Stimulated activated CD8-positive, alpha-beta memory T cell treated with anti-CD3 and anti-CD28 coated beads, Interleukin-2, amount 100 ng/mL, for 48 hours (primary cell): ENCODE results near the gene FBXW7.
A peak's percentile ranks its signal among the peaks of the same experiment; 100 is the strongest.
"Not testable (repeated sequence)": the region's sequence is repeated elsewhere in the genome, so short reads cannot be mapped to it uniquely, and the experiment has no call there.

Source experiments
- DNase-seq, 2 donors: peaks; one replicate each; pipeline ENCODE4 v3.0.0-alpha.2; 2020; ENCODE audit warnings: low read depth in 2 of 2

FBXW7 gene, protein sequence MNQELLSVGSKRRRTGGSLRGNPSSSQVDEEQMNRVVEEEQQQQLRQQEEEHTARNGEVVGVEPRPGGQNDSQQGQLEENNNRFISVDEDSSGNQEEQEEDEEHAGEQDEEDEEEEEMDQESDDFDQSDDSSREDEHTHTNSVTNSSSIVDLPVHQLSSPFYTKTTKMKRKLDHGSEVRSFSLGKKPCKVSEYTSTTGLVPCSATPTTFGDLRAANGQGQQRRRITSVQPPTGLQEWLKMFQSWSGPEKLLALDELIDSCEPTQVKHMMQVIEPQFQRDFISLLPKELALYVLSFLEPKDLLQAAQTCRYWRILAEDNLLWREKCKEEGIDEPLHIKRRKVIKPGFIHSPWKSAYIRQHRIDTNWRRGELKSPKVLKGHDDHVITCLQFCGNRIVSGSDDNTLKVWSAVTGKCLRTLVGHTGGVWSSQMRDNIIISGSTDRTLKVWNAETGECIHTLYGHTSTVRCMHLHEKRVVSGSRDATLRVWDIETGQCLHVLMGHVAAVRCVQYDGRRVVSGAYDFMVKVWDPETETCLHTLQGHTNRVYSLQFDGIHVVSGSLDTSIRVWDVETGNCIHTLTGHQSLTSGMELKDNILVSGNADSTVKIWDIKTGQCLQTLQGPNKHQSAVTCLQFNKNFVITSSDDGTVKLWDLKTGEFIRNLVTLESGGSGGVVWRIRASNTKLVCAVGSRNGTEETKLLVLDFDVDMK

GRCh38 chr4:152535903-152536544 is at the start of gene FBXW7:
TSS of gene FBXW7 (minus strand) at chr4:152536092. CDS start at chr4:152411803, 124,289 bp downstream.
- DNase-seq = peak; percentile 98 to 99

DNA sequence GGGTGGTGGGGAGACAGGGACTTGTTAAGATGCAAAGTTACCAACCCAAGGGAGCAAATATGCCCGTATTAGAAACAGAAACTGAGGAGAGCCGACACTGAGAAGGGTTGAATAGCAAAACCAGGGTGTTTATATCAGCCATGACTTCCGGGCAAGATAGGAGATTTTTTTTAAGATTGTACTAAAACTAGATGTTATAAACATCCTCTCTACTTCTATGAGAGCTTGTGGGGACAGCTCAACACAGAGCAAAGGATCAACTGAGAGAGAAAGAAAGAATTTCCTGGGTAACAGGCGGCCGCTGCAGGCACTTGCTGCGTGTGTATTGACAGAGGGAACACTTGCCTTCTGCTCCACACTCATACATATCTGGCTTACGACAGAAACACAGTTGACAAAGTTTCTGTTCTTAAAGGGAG is 49.1 kb upstream of the FBXW7 start:
- DNase-seq = no peak

DNA sequence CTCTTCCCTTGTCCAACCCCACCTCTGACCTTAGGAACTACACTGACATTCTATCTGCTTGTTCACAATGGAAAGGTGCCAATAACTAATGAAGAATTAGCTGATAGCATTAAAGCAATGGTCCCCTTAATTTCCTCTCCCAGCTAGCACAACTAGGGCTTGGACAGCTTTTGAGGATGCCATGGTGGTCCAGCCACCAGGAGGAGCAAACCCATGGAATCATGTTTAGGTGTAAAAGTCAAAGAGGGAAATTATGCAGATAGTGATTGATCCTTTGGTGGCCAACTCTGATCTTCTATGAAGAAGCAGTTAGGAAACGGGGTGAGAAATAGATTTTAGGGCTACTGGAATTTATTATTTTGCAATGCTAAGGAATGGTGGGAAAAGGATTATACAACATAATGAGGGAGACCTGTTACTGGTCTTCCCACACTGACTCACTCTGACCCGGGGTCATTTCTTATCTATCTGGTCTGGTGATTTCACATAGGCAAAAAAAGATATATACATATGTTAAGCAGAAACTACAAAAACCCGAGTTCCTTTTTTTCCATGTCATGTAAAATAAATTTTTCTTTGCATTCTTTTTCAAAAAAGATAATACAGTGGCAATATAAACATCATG is 45.8 kb upstream of the FBXW7 start:
- no peak for DNase-seq

DNA sequence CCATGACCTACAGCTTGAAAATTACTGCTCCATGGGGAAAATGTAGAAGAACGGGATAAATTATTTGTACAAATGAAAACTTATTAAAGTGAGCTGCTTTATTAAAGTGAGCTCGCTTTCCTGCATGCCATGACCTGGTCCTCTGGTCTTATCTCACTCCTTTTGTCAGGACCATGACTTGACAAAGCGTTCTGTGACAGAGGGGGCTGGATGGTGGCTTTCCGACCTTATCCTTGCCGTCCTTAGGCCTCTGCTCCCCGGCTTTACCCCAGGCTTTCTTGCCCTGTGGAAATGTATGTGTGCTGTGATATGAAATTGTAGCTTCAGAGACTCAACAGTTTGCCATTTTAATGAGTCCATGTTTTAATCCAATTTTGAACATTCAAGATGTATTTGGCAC is 44.0 kb upstream of the FBXW7 start:
- no peak for DNase-seq

GRCh38 chr4:152579107-152579764 is 43.3 kb upstream of the FBXW7 start:
- no peak for DNase-seq

DNA sequence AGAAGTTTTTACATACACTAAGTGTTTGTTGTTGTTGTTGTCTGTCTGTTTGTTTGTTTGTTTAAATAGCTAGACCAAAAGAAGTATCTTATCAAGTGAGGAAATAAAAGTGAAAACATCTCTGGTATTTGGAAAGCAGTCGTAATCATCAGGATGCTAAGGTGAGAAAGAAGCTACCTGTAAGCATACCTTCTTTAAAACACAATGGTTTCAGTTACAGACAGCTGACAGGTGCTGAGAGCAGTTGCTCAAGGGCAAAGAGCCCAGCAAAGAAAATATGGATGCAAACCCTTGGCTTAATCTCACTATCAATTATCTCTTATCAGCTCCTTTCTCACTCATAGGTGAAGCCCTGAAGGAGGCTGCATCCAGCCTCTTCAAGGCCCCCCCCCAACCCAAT is 42.8 kb upstream of the FBXW7 start:
- no peak for DNase-seq

GRCh38 chr4:152577708-152578396 is 42.0 kb upstream of the FBXW7 start:
- DNase-seq = no peak

GRCh38 chr4:152575533-152575932 is 39.6 kb upstream of the FBXW7 start:
- no peak for DNase-seq

- no peak for DNase-seq
Observed at GRCh38 chr4:152573861-152574260, 38.0 kb upstream of the FBXW7 start.

DNA sequence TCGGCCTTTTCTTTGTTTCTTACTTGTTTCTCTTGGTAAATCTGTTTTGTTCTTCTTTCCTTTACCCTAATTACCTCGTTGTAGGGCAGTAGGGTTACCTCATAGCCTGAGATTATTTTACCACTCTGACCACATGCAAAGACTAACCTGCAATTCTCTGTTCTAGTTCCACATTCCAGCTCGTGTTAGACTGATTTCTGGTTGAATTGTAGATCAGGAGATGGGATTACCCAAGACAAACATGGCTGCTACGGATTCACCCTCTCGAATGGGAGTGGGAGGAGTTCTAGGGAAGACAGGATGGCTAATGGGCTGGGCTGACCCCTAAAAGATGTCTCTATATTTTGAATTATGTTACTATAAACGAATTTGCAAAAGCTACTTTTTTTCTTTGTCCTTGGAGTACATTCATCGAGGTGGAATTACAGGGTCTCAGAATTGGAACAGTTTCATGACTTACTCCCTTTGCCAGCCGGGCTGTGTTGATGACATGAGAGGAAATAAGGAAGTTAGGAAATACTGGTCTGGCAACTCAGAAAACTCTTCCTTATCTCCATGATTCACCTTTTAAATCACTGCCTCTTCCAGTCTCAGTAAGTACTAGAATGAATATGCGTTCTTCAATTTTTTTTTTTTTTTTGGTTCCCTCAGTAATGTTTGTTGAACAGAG is 36.7 kb upstream of the FBXW7 start:
- DNase-seq = no peak

DNA sequence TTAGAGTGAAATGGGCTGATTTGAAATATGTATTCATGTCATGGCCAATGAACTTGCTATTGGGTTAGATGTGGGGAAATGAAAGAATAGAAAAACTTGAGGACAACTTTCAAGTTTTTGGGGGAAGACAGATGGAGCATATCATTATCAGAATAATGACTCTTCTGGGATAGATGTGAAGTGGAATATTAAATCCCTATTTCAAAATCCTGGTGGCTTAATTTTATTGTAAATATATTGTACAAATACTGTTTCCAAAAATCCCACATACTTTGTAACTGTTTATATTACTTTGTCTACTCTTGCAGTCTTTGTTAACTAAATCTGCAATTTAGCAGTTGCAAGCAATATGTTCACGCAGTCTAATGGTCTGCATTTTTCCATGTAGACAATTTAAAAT is 35.9 kb upstream of the FBXW7 start:
- DNase-seq = no peak

GRCh38 chr4:152571296-152571695 is 35.4 kb upstream of the FBXW7 start:
- DNase-seq = no peak

DNA sequence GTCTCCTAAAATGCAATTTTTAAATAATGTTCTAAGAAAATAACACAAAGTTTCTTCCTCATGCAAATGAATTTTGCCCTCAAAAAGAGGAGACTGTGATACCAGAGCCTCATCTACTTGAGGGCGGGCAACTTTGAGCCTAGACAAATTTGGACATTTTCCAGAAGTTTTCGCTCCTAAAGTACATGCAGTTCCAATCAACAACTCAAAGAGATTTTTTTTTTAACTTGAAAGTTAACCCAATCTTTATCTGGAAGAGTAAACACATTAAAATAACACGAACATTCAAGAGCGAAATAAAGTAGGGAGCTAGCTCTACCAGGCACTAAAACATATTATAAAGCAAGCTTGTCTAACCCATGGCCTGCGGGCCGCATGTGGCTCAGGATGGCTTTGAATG is 29.4 kb upstream of the FBXW7 start:
- DNase-seq = no peak

- no peak for DNase-seq
Observed at GRCh38 chr4:152564336-152564735, 28.4 kb upstream of the FBXW7 start.

GRCh38 chr4:152563209-152563608 is 27.3 kb upstream of the FBXW7 start:
- no peak for DNase-seq

DNA sequence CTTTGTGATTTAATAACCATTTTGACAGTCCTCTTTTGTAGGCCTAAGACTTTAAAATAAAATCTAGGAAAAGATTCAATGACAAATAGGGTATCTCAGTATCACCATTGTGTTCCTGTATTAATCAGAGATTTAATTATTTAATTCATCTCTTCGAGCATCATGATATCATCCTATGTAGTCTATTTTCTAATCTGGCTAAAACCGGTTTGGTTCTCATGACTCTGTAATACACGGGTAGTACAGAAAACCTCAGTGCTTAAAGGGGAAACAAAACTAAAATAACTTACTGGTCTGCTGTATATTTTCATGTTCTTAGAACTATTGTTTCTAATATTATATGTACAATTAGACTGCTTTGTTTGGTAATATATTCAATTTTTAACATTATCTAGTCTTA is 23.7 kb upstream of the FBXW7 start:
- DNase-seq = no peak

GRCh38 chr4:152558396-152558795 is 22.5 kb upstream of the FBXW7 start:
- DNase-seq = no peak

- no peak for DNase-seq
Observed at GRCh38 chr4:152556834-152557233, 20.9 kb upstream of the FBXW7 start.

DNA sequence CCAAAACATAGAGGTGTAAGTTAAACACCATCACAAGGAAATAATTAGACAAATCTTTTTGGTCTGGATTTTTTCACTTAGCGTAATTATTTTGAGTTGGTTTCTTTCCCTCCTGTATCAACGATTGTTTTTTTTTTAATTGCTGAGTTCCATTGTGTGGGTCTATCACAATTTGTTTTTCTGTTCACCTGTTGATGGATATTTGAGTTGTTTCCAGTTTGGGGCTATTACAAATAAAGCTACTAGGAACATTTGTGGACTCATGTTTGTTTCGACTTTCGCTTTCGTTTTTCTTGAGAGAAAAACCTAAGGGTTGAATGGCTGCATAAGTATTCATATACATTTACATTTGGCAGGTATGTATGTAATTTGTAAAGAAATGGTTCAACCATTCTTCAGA is 20.4 kb upstream of the FBXW7 start:
- no peak for DNase-seq

DNA sequence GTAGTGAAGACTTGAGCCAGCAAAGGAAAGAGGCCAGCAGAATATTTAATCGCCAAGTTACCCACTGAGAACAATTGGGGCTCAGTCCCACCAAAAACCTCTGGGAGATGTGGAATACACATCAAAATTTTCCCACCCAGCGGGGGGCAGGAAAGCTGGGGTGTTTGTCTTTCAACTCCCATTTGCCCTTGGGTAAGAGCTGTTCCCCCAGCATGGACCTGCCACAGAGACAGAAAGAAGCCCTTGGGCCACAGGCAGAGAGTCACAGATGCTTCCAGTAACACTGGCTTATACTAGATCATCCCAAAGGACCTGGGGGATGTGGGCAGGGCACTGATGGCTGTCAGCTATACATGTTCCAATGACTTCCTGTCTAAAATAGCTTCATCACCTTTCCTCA is 18.9 kb upstream of the FBXW7 start:
- no peak for DNase-seq

DNA sequence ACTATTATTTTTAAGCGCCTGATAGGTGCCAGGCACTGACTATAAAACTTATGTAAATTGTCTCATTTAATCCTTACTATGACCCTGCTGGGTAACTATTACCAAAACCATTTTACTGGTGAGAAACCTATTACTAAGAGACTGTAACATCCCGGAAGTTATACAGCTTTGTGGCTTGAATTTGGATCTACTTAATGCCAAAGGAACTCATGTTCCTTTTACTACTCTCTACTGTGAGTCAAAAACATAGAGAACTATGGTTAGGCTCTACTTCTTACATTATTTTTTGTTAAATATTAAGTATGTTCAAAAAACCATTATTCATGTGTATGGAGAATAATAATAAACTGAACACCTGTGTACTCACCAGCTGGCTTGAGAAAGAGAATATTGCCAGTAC is 14.8 kb upstream of the FBXW7 start:
- not testable (repeated sequence) for DNase-seq
